SK-N-SH treated with all-trans-retinoic acid at 6 μM for 48 hours (cell line): ENCODE data around the gene NARF.

Source experiments
- ATAC-seq: fragments of 200-7000 bp; cut with Tn5 transposase; 3 replicates; pipeline ENCODE4 v1.9.1; 2020; ENCODE audit warnings: mild to moderate bottlenecking, moderate library complexity
- ARNTL ChIP-seq: fragments of 450-650 bp; formaldehyde crosslinking; IDR thresholded peaks from 2 replicates; pipeline ENCODE4 v1.5.0; 2020; ENCODE audit warnings: low read depth, mild to moderate bottlenecking, moderate library complexity, borderline replicate concordance
- BACH2 ChIP-seq: fragments of 250-450 bp; sonication (Bioruptor Pico); IDR thresholded peaks from 2 replicates; pipeline ENCODE4 v1.9.0; 2021; ENCODE audit warnings: mild to moderate bottlenecking, borderline replicate concordance
- CREB5 ChIP-seq: fragments of 250-450 bp; sonication (Bioruptor Pico); IDR thresholded peaks from 2 replicates; pipeline ENCODE4 v1.5.1; 2020; ENCODE audit warnings: low read depth, mild to moderate bottlenecking, moderate library complexity
- CSDC2 ChIP-seq: fragments of 250-450 bp; sonication (Bioruptor Pico); IDR thresholded peaks from 2 replicates; pipeline ENCODE4 v1.5.0; 2020; ENCODE audit warnings: mild to moderate bottlenecking, moderate library complexity
- CSRNP3 ChIP-seq: fragments of 250-450 bp; sonication (Bioruptor Pico); IDR thresholded peaks from 2 replicates; pipeline ENCODE4 v1.5.1; 2021; ENCODE audit warnings: mild to moderate bottlenecking, moderate library complexity
- ESRRG ChIP-seq: fragments of 250-450 bp; sonication (Bioruptor Pico); IDR thresholded peaks from 2 replicates; pipeline ENCODE4 v1.6.1; 2021; ENCODE audit warnings: mild to moderate bottlenecking
- GLIS3 ChIP-seq: fragments of 250-450 bp; sonication (Bioruptor Pico); IDR thresholded peaks from 2 replicates; pipeline ENCODE4 v1.5.0; 2020; ENCODE audit warnings: mild to moderate bottlenecking, moderate library complexity
- ISL1 ChIP-seq: fragments of 250-450 bp; sonication (Bioruptor Pico); IDR thresholded peaks from 2 replicates; pipeline ENCODE4 v2.1.2; 2022; ENCODE audit warnings: mild to moderate bottlenecking, moderate library complexity
- OSR1 ChIP-seq: fragments of 250-450 bp; sonication (Bioruptor Pico); IDR thresholded peaks from 2 replicates; pipeline ENCODE4 v1.8.0; 2022; ENCODE audit warnings: moderate library complexity, mild to moderate bottlenecking, inconsistent platforms
- POU6F1 ChIP-seq: fragments of 250-450 bp; sonication (Bioruptor Pico); IDR thresholded peaks from 2 replicates; pipeline ENCODE4 v1.8.0; 2021; ENCODE audit warnings: low read depth, mild to moderate bottlenecking, moderate library complexity, borderline replicate concordance
- RARB ChIP-seq: fragments of 250-450 bp; sonication (Bioruptor Pico); IDR thresholded peaks from 2 replicates; pipeline ENCODE4 v1.8.0; 2021; ENCODE audit warnings: mild to moderate bottlenecking, moderate library complexity
- SNAI2 ChIP-seq: fragments of 250-450 bp; sonication (Bioruptor Pico); IDR thresholded peaks from 2 replicates; pipeline ENCODE4 v1.5.0; 2020; ENCODE audit warnings: mild to moderate bottlenecking, moderate library complexity
- TCF4 ChIP-seq: fragments of 250-450 bp; sonication (Bioruptor Pico); IDR thresholded peaks from 2 replicates; pipeline ENCODE4 v1.8.0; 2021; ENCODE audit warnings: mild to moderate bottlenecking, moderate library complexity, borderline replicate concordance
- ZC3H10 ChIP-seq: fragments of 250-450 bp; sonication (Bioruptor Pico); IDR thresholded peaks from 2 replicates; pipeline ENCODE4 v1.5.1; 2021; ENCODE audit warnings: mild to moderate bottlenecking, moderate library complexity
- ZFP3 ChIP-seq: fragments of 250-450 bp; sonication (Bioruptor Pico); IDR thresholded peaks from 2 replicates; pipeline ENCODE4 v1.5.0; 2020; ENCODE audit warnings: mild to moderate bottlenecking, moderate library complexity
- ZFP30 ChIP-seq: fragments of 450-650 bp; formaldehyde crosslinking; IDR thresholded peaks from 2 replicates; pipeline ENCODE4 v1.5.0; 2022; ENCODE audit warnings: mild to moderate bottlenecking, moderate library complexity
- ZNF565 ChIP-seq: fragments of 450-650 bp; formaldehyde crosslinking; conservative IDR thresholded peaks from 2 replicates; pipeline ENCODE4 v1.5.0; 2020; ENCODE audit warnings: low read depth, mild to moderate bottlenecking, moderate library complexity
- ZNF70 ChIP-seq: fragments of 450-650 bp; formaldehyde crosslinking; IDR thresholded peaks from 2 replicates; pipeline ENCODE4 v1.5.0; 2020; ENCODE audit warnings: mild to moderate bottlenecking, moderate library complexity
- ZNF8 ChIP-seq: fragments of 450-650 bp; formaldehyde crosslinking; IDR thresholded peaks from 2 replicates; pipeline ENCODE4 v1.5.0; 2020; ENCODE audit warnings: mild to moderate bottlenecking, moderate library complexity

Gene NARF

GRCh38 chr17:82477934-82478333 lies 19.4 kb downstream of the NARF start:
- ATAC-seq = no peak
- TF ChIP-seq ZNF565 = no peak
- TF ChIP-seq ESRRG (CRISPR knock-in tag) = no peak
- TF ChIP-seq CSDC2 = no peak
- no peak for TF ChIP-seq BACH2
- TF ChIP-seq TCF4 (CRISPR knock-in tag) = no peak
- no peak for TF ChIP-seq ZFP30 (CRISPR knock-in tag)
- no peak for TF ChIP-seq OSR1 (CRISPR knock-in tag)
- TF ChIP-seq RARB = no peak
- TF ChIP-seq ZNF70 (CRISPR knock-in tag) = no peak
- TF ChIP-seq CREB5 = no peak
- no peak for TF ChIP-seq GLIS3 (CRISPR knock-in tag)
- TF ChIP-seq ZNF8 = no peak
- TF ChIP-seq ARNTL = no peak
- no peak for TF ChIP-seq SNAI2 (CRISPR knock-in tag)
- no peak for TF ChIP-seq ISL1
- TF ChIP-seq, all 23 proteins: peak for 0

- TF ChIP-seq GLIS3 (CRISPR knock-in tag) = no peak
- TF ChIP-seq TCF4 (CRISPR knock-in tag) = no peak
- TF ChIP-seq ISL1 = no peak
- TF ChIP-seq ZC3H10 (CRISPR knock-in tag) = no peak
Observed at GRCh38 chr17:82479602-82480001, 21.1 kb downstream of the NARF start.

GRCh38 chr17:82480318-82480717 lies 21.8 kb downstream of the NARF start:
- no peak for TF ChIP-seq ZFP3 (CRISPR knock-in tag)
- no peak for TF ChIP-seq CSDC2
- TF ChIP-seq CSRNP3 (CRISPR knock-in tag) = no peak
- TF ChIP-seq TCF4 (CRISPR knock-in tag) = no peak
- no peak for TF ChIP-seq RARB
- no peak for TF ChIP-seq ARNTL
- ATAC-seq = no peak

More at GRCh38 chr17:82479602-82480001, 21.1 kb downstream of the NARF start:
- ATAC-seq = no peak

GRCh38 chr17:82483204-82483660 lies 24.7 kb downstream of the NARF start:
- TF ChIP-seq ZNF70 (CRISPR knock-in tag) = no peak
- no peak for TF ChIP-seq ESRRG (CRISPR knock-in tag)
- no peak for TF ChIP-seq RARB
- no peak for TF ChIP-seq CREB5
- no peak for TF ChIP-seq POU6F1
- no peak for TF ChIP-seq SNAI2 (CRISPR knock-in tag)
- TF ChIP-seq ARNTL = no peak
- no peak for TF ChIP-seq ZNF8
- no peak for TF ChIP-seq GLIS3 (CRISPR knock-in tag)
- TF ChIP-seq OSR1 (CRISPR knock-in tag) = no peak
- TF ChIP-seq TCF4 (CRISPR knock-in tag) = no peak
- TF ChIP-seq ZC3H10 (CRISPR knock-in tag) = no peak
- no peak for ATAC-seq

GRCh38 chr17:82483836-82484235 lies 25.3 kb downstream of the NARF start:
- TF ChIP-seq ZC3H10 (CRISPR knock-in tag) (no peak), BACH2 (no peak), ZFP30 (CRISPR knock-in tag) (no peak), TCF4 (CRISPR knock-in tag) (no peak), CSDC2 (no peak), ISL1 (no peak), ARNTL (no peak), OSR1 (CRISPR knock-in tag) (no peak), ZNF565 (no peak), GLIS3 (CRISPR knock-in tag) (no peak), ZNF8 (no peak), ZNF70 (CRISPR knock-in tag) (no peak), POU6F1 (no peak), CSRNP3 (CRISPR knock-in tag) (no peak), CREB5 (no peak)
- ATAC-seq = no peak
